GM10266 (cell line): Measurements from ENCODE around the gene UVRAG.

Source experiments
- DNase-seq: peaks from one replicate; pipeline ENCODE4 v3.0.0; 2012; ENCODE audit errors: extremely low spot score
- CTCF ChIP-seq: IDR thresholded peaks from 2 replicates; pipeline ENCODE4 v1.5.1; 2012; ENCODE audit warnings: mild to moderate bottlenecking, low read depth; ENCODE audit not compliant: control insufficient read depth, insufficient read depth; ENCODE audit errors: missing control alignments

The UVRAG gene

GRCh38 chr11:76152741-76153570 is 337.9 kb downstream of the UVRAG start:
- DNase-seq, result peak; percentile 59
- TF ChIP-seq CTCF, result no peak

- TF ChIP-seq CTCF, result no peak
- no peak for DNase-seq
Measured at GRCh38 chr11:76153571-76153923, 338.5 kb downstream of the UVRAG start.

GRCh38 chr11:76155500-76156227 is 340.7 kb downstream of the UVRAG start:
- no peak for TF ChIP-seq CTCF
- DNase-seq, result no peak

GRCh38 chr11:76156971-76157427 is 342.0 kb downstream of the UVRAG start:
- no peak for DNase-seq
- TF ChIP-seq CTCF, result no peak

GRCh38 chr11:76157891-76158290 is 342.9 kb downstream of the UVRAG start:
- DNase-seq, result no peak
- no peak for TF ChIP-seq CTCF

GRCh38 chr11:76158394-76159302 is 343.6 kb downstream of the UVRAG start:
- no peak for TF ChIP-seq CTCF
- no peak for DNase-seq
